Activated effector memory CD4-positive, alpha-beta T cell treated with Interleukin-2 at 50 U/mL for 16 hours (primary cell): Measurements from ENCODE around the gene KCNK6.

ENCODE experiments used
- DNase-seq: peaks from one replicate; pipeline ENCODE4 v3.0.0-alpha.2; 2020

Gene KCNK6

DNA sequence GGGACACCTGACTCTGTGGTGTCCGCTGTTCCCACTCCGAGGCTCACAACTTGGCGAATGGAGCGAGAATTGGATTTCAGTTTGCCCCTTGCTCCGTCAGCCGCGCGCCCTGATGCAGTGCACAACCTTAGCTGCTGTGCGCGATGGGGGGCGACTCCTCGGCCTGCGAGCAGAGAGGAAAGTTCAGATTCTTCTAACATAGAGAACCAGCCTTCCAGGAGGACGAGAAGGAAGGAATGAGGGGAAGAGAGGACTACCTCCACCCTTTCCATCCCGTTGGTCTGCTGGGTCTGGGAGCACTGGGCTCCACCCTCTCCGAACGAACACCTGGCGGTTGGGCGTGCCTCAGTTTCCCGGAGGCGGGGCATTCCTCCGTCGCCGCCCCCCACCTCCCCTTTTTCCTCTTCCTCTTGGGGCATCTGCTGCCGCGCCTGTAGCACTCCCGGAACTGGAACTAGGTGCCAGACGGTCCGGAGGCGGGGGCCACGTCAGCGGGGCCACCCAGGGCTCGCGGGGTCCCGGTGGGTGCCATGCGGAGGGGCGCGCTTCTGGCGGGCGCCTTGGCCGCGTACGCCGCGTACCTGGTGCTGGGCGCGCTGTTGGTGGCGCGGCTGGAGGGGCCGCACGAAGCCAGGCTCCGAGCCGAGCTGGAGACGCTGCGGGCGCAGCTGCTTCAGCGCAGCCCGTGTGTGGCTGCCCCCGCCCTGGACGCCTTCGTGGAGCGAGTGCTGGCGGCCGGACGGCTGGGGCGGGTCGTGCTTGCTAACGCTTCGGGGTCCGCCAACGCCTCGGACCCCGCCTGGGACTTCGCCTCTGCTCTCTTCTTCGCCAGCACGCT lies at the start of gene KCNK6:
KCNK6 (plus strand) TSS at position 425 of the 838 bp plus-strand sequence; CDS start at position 531, 106 bp downstream.
- peak; percentile 17 for DNase-seq

DNA sequence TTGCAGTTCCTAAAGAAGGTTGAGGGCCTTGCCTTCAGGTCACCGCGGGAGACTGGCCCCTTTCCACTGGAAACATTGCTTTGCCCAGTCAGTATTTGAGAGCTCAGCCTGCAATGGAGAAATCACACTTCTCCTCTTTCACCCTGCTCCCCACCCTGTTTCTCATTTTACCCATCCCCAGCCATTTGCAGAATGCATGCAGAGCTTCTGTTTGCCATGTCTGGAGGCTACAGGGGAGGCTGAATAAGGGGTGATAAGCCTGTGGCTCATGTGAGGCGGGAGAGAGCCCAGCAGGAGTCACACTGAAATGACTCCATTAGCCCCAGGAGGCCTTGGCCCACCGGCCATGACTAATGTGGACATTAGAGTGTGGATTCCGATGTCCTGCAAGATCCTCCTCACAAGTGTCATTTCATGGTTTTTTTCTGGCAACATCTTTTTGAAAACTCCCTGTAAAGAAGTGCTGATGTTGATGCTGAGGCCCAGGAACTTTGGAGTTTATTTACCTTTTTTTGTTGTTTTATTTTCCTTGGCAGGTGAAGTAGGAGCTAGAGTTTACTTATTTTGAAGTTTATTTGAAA lies 49.0 kb upstream of the KCNK6 start:
- no peak for DNase-seq

DNA sequence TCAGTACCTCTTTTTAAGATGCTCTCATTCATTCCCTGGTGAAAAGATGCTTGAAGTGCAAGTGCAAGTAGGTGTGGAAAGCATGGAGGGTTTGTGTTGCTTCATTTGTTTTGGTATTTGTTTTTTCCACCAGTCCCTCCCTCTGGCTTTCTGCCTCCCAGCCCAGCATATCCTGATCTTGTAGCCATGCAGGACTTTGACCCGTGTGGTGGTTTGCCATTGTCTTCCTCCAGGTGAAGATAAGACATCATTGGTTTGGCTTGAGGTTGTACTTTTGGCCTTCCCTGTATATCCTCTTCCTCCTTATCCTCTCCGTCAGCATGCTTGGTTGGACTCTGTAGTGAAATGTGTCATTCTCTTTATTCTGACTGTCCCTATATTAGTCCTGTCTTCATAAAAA lies 46.1 kb upstream of the KCNK6 start:
- DNase-seq = no peak

DNA sequence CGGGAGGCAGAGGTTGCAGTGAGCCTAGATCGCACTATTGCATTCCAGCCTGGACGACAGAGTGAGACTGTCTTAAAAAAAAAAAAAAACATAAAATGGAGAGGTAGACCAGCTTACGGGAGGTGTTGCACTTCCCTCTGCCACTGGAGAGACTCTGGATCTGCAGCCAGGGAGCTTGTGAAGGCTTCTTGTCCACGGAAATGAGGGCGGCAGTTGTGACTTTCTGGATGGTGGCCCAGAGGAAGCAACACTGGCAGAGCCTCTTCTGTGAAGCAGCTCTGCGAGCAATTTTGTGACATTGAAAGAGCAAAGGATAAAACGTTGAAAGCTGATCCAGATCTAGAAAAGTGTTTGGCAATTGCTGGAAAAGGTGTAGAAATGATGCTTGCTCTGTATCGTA lies 44.9 kb upstream of the KCNK6 start:
- DNase-seq = no peak

DNA sequence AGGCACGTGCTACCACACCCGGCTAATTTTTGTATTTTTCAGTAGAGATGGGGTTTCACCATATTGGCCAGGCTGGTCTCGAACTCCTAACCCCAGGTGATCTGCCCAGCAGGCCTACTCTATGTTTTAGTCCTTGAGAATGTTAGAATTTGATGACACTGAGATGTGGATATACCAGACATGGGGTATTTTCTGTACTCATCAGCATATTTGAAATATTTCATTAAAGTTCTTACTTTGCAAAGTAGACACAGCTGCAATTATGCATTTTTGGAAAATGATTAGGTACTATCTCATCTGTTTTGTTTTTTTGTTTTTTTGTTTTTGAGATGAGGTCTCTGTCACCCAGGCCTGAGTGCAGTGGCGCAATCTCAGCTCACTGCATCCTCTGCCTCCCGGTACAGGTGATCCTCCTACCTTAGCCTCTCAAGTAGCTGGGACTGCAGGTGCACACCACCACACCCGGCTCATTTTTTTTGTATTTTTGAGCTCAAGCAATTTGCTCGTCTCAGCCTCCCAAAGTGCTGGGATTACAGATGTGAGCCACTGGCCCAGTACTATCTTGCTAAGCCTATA lies 42.6 kb upstream of the KCNK6 start:
- DNase-seq = no peak

DNA sequence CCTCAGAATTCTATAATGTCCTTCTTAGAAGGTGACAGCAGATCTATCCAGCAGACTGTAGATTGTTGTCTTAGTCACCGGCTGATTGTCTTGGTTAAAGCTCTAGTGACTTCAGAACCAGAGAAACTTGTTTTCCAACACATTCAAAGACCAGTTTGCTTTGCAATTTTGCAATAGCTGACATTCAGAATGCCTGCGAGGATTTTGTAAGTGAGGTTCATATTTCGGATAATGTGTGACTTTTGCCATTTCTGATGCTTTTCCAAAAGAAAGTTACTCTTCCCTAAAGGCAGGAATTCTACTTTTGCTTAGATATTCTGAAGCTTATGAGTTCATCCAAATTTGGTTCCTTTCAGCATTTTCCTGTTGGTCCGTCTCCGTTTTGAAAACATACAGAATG lies 42.1 kb upstream of the KCNK6 start:
- no peak for DNase-seq

DNA sequence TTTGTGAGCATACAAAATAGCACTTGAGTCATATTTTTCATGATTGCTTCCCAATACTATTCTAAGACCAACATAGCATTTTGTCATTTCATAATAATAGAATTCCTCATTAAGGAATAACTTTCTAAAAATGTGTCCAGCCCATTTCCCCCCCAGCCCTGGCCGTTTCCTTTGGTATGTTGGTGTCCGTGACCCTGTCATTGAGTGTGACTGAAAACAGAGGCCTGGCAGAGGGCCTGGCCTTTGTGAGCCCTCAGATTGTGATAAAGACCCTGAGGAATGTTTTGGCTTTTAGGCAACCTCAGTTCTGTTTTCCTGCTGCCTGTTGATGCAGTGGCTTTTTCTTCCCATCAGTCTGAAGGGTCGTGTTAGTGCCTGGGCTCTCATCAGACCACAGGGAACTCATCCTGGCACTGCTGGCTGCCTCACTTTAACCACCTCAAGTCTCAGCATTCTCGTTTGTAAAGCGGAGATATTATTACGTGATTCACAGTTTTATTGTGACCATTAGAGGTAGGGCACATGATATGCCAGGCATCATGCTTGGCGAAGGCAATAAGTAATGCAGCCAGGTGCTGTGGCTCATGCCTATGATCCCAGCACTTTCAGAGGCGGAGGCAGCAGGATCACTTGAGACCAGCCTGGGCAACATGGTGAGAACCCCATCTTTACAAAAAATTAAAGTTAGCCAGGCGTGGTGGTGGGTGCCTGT lies 41.5 kb upstream of the KCNK6 start:
- no peak for DNase-seq

DNA sequence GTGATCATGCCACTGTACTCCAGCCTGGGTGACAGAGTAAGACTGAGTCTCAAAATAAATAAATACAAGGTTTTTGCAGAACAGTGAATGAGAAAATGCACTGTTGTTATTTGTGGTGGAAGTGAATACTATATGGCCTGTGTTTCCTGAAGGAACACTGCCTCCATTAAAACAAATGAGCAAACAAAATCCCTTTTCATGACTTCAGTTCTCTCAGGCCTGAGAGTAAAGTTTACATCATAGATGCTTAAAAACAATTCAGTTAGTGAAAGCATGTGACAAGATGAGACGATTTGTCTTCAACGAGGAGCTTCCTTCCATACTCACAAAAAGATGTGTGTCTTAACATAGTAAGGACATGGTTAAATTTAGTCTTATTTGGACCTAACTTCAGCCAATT lies 40.9 kb upstream of the KCNK6 start:
- DNase-seq = no peak

DNA sequence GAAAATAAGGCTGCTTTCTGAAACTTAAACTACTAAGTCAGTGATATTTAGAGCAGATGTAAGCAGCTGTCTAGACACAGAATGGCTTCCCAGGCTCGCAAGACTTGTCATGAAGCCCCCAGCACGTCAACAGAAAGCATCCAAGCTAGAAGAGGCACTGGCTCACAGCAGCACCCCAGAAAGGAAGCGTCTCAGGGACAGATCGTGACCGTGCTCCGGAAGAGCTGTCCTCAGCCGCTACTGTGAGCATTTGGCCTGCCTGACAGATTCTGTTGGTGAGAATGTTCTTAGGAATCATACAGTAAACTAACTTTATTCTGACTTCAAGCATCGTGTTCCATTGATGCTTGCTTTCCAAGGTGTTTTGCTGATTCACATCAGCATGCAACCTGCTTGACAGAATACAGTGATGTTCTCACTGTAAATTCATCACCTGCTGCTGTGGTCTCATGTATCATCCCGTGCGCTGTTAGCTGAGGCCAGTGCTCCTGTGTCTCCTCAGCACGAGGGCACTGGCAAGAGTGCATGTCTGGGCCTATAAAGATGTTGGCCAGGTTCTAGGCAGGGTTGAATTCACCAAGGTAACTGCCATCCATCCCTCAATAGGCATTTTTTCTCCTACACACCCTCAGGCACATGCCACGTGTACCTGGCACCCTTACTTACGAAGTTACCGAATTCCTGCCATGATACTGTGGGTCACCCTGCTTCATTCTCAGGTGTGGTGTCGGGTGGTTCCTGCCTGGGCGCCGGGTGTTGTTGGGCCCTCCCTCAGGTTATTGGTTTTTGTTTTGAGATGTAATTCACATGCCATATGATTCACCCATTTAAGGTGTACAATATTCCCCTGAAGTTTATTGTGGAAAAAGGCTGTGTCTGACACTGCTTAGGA lies 39.4 kb upstream of the KCNK6 start:
- DNase-seq = no peak

DNA sequence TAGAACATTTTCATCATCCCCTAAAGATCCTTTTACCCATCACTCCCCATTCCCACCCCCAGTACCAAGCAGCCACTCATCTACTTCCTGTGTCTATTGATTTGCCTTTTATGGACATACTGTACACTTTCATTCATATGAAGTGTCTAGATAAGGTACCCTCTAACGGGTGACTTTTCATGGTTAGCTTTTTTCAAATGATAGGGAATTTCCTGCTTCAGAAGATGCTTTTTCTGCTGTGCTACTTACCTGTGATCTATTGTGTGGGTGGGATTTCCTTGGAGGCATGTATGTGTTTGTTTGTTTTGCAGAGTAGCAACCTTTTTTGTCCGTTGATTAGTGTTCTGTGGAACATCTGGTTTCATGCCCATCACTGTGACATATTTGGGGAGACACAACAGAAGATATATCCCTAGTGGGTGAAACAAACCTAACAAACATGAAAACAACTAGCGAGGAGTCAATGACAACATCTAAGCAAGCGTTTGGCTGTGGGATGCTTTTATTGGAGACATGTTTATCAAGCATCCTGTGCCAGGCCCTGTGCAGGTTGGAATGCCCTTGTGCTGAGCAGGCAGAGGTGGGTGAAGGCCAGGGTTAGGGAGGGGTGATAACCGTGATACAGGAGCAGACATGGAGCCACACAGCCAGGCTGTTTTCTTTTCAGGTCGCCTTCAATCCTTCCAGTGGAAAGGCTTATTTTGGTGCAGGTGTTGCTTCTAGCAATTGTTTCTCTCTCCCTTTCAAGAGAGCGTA lies 37.7 kb upstream of the KCNK6 start:
- no peak for DNase-seq

DNA sequence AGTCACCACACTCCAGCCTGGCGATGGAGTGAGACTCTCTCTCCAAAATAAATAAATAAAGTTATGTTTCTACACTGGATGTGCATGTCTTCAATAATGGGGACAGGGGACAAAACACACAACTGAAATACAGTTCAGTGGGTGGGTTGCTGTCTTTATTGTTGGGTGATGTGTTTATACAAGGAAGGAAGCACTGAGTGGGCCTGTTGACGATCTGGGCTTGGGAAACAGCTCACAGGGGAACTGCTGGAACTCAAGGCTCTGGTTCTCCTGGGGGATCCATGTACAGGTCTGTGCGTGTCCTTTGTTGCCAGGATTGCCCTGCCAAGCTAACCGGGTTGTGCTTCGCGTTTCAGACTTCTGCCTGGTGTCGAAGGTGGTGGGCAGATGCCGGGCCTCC lies 36.4 kb upstream of the KCNK6 start:
- no peak for DNase-seq

DNA sequence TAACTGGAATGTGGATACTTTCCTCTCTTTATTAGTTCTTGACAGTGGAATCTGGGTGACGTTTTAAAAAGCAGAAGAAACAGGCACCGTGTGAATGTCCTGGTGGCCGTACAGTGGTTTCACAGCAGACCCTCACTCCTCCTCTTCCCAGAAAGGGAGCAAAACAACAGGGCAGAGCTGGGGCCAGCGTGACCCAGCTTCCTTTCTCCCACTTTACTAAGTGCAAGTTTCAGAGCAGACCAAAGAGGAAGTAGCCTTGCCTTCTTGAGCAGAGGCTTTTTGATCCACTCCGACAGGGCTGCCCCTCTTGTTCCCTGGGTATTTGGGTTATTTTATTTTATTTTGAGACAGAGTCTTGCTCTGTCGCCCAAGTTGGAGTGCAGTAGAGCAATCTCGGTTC lies 35.2 kb upstream of the KCNK6 start:
- DNase-seq = no peak

DNA sequence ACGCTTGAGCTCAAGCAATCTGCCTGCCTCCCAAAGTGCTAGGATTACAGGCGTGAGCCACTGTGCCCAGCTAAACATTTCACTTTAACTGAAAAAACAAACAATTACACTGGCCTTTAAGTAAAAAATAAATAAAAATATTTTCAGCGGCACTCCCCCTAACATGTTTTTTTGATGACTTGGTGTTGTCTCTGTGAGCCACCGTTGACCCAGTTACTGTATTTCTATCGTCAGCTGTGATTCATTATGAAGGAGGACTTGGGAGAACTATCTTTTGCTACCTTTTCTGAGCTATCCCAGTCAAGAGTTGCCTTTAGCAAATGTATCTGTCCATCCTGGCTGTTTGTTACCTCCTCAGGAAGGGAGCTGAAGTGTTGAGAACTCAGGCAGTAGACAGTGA lies 34.1 kb upstream of the KCNK6 start:
- DNase-seq = no peak

DNA sequence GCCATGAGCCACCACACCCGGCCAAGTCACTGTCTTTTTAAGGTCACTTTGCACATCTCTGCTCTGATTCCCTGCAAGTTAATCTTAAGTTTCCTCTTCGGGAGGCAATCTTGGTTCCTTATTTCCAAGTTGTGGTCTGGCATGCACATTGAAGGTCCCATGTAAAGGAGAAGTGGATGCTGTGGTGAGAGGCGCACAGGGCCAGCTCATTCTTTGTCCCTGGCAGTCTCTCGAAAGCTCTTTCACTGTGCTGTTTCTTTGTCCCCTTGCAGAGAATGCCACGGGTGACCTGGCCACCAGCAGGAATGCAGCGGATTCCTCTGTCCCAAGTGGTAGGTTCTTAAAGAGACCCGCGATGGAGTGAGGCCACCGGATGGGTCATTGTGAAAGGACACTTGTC lies 32.0 kb upstream of the KCNK6 start:
- no peak for DNase-seq

DNA sequence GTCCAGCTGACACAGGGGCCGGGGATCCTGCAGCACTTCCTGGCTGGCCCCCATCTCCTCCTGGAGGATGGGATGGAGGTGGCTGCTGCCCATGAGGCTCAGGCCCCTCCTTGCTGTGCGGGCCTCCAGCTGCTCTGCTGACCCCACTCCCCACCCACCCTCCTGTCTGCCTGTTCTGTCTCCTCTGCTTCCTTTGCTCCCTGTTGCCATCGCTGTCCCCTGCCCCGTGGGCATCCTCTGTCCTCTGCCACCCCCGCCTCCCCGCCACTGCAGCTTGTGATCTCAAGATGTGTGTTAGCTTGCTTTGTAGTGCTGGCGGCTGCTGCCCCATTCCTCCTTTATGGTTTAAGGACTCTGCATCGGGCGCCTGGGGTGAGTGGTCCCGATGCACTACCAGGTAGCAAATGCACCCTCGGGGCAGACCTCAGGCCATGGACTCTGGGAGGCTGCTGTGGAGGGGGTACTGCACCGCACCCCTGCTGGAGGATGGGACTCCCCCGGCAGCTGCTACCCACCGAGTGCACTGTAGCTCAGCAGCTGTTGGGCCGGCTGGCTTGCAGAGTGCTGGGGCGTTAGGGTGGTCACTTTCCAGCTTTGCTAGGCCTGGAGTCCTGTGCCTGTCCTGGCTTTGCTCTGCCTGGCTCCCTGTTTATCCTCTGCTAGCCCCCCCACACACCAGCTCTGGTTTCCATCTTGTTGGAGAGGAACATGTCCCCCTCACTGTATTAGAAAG lies 31.4 kb upstream of the KCNK6 start:
- no peak for DNase-seq

DNA sequence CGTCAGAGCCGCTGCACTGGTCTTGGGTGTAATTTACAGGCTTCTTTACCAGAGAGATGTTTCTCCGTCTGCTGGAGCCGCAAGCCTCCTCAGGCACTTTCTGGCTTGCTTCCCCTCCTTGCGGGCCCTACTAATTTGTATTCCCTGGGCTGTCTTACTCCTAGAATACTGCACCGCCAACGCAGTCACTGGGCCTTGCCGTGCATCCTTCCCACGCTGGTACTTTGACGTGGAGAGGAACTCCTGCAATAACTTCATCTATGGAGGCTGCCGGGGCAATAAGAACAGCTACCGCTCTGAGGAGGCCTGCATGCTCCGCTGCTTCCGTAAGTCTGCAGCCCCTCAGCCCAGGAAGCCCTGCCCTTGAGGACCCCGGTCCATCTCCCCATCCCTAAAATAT lies 29.7 kb upstream of the KCNK6 start:
- DNase-seq = no peak

DNA sequence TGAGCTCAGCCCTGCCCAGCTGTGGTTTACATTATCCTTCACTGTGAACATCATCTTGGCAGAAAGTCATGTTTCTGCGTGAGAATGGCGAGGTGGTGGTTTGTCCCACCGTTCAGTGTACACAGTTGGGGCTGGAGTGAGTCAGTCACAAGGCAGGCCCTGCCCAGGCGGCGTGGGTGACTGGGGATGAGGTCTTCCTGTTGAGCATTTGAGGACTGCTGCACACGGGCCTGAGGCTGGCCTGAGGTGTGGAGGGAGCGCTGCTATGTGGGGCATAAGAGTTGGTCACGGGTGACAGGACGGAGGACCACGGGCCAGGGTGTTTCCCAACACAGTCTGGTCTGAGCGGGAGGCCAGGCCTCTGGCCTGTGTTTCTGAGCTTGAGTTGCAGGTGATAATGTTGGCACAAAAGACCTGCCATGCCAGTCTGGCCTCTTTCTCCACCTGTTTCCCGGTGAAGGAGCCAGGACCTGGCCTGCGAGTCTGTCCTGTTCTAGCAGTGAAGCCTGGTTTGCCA lies 29.0 kb upstream of the KCNK6 start:
- DNase-seq = no peak

DNA sequence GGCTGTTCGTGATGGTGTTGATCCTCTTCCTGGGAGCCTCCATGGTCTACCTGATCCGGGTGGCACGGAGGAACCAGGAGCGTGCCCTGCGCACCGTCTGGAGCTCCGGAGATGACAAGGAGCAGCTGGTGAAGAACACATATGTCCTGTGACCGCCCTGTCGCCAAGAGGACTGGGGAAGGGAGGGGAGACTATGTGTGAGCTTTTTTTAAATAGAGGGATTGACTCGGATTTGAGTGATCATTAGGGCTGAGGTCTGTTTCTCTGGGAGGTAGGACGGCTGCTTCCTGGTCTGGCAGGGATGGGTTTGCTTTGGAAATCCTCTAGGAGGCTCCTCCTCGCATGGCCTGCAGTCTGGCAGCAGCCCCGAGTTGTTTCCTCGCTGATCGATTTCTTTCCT lies 27.8 kb upstream of the KCNK6 start:
- DNase-seq = no peak

DNA sequence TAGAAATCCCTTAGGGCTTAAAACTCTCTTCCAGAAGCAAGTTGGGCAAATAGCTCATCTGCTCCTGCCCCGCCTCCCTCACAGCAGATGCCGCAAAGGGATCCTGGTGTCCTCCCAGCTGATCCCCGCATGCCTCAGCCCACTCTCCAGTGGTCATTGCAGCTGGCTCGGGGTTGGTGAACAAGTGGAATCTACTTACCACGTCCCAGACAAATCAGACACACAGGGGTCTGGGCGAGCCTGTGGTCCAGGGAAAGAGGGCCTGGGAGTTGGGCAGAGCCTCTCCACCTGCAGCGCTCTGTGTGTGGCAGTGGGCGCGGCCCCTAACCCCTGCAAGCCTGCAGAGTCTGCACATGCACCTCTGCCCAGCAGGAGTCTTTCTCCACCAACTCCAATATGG lies 26.4 kb upstream of the KCNK6 start:
- DNase-seq = no peak

DNA sequence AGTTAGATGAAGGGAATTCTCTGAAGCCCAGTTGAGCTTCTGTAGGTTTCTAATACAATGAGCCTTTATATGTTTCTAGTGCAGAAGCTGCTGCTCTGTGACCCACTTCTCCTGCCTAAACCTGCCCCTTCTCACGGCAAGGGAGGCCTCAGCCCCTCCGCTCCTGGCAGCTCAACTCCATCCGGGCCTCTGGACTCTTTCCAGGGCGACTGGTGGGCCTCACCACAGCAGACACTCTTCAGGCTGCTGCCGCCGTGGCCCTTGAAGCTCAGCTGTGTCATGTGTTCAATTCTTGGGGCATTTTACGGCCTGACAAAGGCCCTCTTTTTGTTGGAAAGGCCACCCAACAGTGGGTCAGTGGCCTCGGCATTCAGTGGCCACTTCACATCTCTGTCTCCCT lies 25.6 kb upstream of the KCNK6 start:
- DNase-seq = no peak
